Osteocyte (in vitro differentiated cells): ENCODE measurements around the gene MCTP1. TPM values are rescaled to one million over a fixed set of nuclear protein-coding genes. Genes with fewer than 3 reads are reported as not detected.
A peak's percentile ranks its signal among the peaks of the same experiment; 100 is the strongest.

ENCODE experiments used
- DNase-seq: peaks from one replicate; pipeline ENCODE4 v3.0.0; 2021; ENCODE audit warnings: mixed read lengths; ENCODE audit not compliant: unreplicated experiment; ENCODE audit errors: extremely low spot score
- H3K27ac Mint-ChIP-seq: one replicate; pipeline ENCODE4 v1.8.0; 2021; ENCODE audit warnings: mild to moderate bottlenecking, mixed read lengths; ENCODE audit not compliant: unreplicated experiment
- H3K27me3 Mint-ChIP-seq: one replicate; pipeline ENCODE4 v1.8.0; 2021; ENCODE audit warnings: mixed read lengths; ENCODE audit not compliant: unreplicated experiment
- H3K36me3 Mint-ChIP-seq: one replicate; pipeline ENCODE4 v1.8.0; 2021; ENCODE audit warnings: mixed read lengths; ENCODE audit not compliant: unreplicated experiment
- H3K4me1 Mint-ChIP-seq: one replicate; pipeline ENCODE4 v1.8.0; 2021; ENCODE audit warnings: mixed read lengths; ENCODE audit not compliant: unreplicated experiment
- H3K4me3 Mint-ChIP-seq: one replicate; pipeline ENCODE4 v1.8.0; 2021; ENCODE audit warnings: mild to moderate bottlenecking, moderate library complexity, mixed read lengths; ENCODE audit not compliant: unreplicated experiment
- H3K9me3 Mint-ChIP-seq: one replicate; pipeline ENCODE4 v1.8.0; 2021; ENCODE audit warnings: mixed read lengths; ENCODE audit not compliant: unreplicated experiment
- CTCF ChIP-seq: fragments of 200-600 bp; sonication (generic); IDR thresholded peaks from 2 replicates; pipeline ENCODE4 v1.5.0; 2021; ENCODE audit warnings: antibody characterized with exemption, mild to moderate bottlenecking, moderate library complexity
- total RNA-seq: library from RNA; stranded (reverse); gene quantifications from 2 replicates; pipeline ENCODE4 v1.2.1, GENCODE V29; 2021

MCTP1 gene
- total RNA-seq, 1 donor from 2014 or later, result 0.67 TPM

GRCh38 chr5:95317085-95317484, 32.2 kb upstream of the MCTP1 start:
- peak; percentile 6 for TF ChIP-seq CTCF
- no peak for DNase-seq

GRCh38 chr5:95304711-95305110, 19.8 kb upstream of the MCTP1 start:
- Mint-ChIP-seq H3K27me3 (peaks cover 36% of the 10 kb centered on the region), H3K27ac (no peak overlapping the region), H3K36me3 (no peaks in the 10 kb centered on the region), H3K4me1 (no peaks in the 10 kb centered on the region), H3K9me3 (no peaks in the 10 kb centered on the region), H3K4me3 (no peak overlapping the region)
- no peak for DNase-seq
- TF ChIP-seq CTCF, result no peak

More at GRCh38 chr5:95317085-95317484, 32.2 kb upstream of the MCTP1 start:
- Mint-ChIP-seq H3K36me3 (no peaks in the 10 kb centered on the region), H3K27ac (no peak overlapping the region), H3K27me3 (peaks cover 21% of the 10 kb centered on the region), H3K9me3 (peaks cover 3% of the 10 kb centered on the region), H3K4me1 (no peaks in the 10 kb centered on the region), H3K4me3 (no peak overlapping the region)

GRCh38 chr5:95298651-95299050, 13.8 kb upstream of the MCTP1 start:
- no peak for TF ChIP-seq CTCF
- Mint-ChIP-seq H3K27me3 (peaks cover 49% of the 10 kb centered on the region), H3K27ac (no peak overlapping the region), H3K36me3 (no peaks in the 10 kb centered on the region), H3K9me3 (no peaks in the 10 kb centered on the region), H3K4me3 (no peak overlapping the region), H3K4me1 (no peaks in the 10 kb centered on the region)
- no peak for DNase-seq

GRCh38 chr5:95296291-95296690, 11.4 kb upstream of the MCTP1 start:
- Mint-ChIP-seq H3K27ac (no peak overlapping the region), H3K9me3 (no peaks in the 10 kb centered on the region), H3K27me3 (peaks cover 64% of the 10 kb centered on the region), H3K4me1 (no peaks in the 10 kb centered on the region), H3K36me3 (no peaks in the 10 kb centered on the region), H3K4me3 (no peak overlapping the region)
- no peak for TF ChIP-seq CTCF
- no peak for DNase-seq

- Mint-ChIP-seq H3K4me1 (peaks cover 11% of the 10 kb centered on the region), H3K27me3 (peaks cover 72% of the 10 kb centered on the region), H3K4me3 (peak overlapping the region; percentile 69), H3K27ac (no peak overlapping the region), H3K36me3 (no peaks in the 10 kb centered on the region), H3K9me3 (no peaks in the 10 kb centered on the region)
- no peak for TF ChIP-seq CTCF
- no peak for DNase-seq
These were observed 488 bp upstream of the MCTP1 start for GRCh38 chr5:95285409-95285755.
